ENCODE data around the gene INO80.

Gene INO80

DNA sequence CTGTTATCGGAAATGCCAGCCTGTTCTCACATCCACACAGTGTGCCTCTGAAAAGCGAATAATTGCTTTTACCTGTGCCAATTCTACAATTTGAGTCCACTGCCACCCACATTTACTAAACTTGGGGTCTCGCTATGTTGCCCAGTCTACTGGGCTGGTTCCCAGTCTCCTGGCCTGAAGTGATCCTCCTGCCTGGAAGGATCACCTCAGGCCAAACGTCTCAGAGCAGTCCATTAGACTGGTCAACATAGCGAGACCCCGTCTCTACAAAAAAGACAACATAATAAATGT, 827 bp upstream of the INO80 start:
- peak overlapping the region; percentile 96 for H3K27ac ChIP-seq (ENCODE audit: insufficient read depth, low read length, poor library complexity, severe bottlenecking)
- no peaks in the 10 kb centered on the region for H3K9me3 ChIP-seq (ENCODE audit: control insufficient read depth, low read length)
- DNase-seq, result no peak
- no peaks in the 10 kb centered on the region for H3K27me3 ChIP-seq (replicated peaks; ENCODE audit: control insufficient read depth, insufficient read depth, low read length, poor library complexity, severe bottlenecking)
- peak overlapping the region; percentile 91 for H3K4me3 ChIP-seq (ENCODE audit: insufficient read depth, low read depth, low read length, poor library complexity, severe bottlenecking)
- H3K36me3 ChIP-seq (ENCODE audit: control insufficient read depth, insufficient read depth, low read length), result no peaks in the 10 kb centered on the region
- H3K4me1 ChIP-seq (ENCODE audit: control insufficient read depth, insufficient read depth, low read length, poor library complexity, severe bottlenecking), result peaks cover 9% of the 10 kb centered on the region

- no peaks in the 10 kb centered on the region for H3K27me3 ChIP-seq (replicated peaks; ENCODE audit: control insufficient read depth, insufficient read depth, low read length, poor library complexity, severe bottlenecking)
- DNase-seq, result peak; percentile 60 to 64 (median 61)
These were observed 396 bp downstream of the INO80 start for GRCh38 chr15:41115652-41116115.

DNA sequence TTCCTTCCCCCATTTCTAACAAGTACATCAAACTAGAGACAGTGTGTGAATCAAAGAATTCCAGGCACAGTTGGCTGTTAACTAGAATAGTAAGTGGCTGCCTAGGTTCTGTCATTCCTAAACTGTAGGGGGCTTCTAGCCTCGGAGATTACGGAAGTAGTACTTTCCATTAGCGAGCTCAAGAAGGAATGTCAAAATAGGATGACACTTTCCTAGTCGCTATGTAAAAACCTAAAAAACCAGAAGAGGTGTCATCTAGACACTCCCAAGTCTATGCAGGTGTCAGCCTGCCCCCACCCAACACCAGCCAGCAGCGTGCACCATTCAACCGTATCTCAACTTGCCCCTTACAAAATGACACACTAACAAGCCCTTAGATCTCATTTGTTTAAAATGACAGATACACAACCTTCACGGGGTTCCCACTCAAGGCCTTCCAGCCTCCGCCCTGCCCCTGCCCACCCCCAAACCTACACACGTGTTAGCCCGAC, 874 bp downstream of the INO80 start:
- Histone ChIP-seq H3K9me3 (ENCODE audit: control insufficient read depth, low read length) (no peaks in the 10 kb centered on the region), H3K27ac (ENCODE audit: insufficient read depth, low read length, poor library complexity, severe bottlenecking) (peak overlapping the region; percentile 96), H3K27me3 (replicated peaks; ENCODE audit: control insufficient read depth, insufficient read depth, low read length, poor library complexity, severe bottlenecking) (no peaks in the 10 kb centered on the region), H3K36me3 (ENCODE audit: control insufficient read depth, insufficient read depth, low read length) (no peaks in the 10 kb centered on the region), H3K4me1 (ENCODE audit: control insufficient read depth, insufficient read depth, low read length, poor library complexity, severe bottlenecking) (peaks cover 9% of the 10 kb centered on the region), H3K4me3 (ENCODE audit: insufficient read depth, low read depth, low read length, poor library complexity, severe bottlenecking) (peak overlapping the region; percentile 91)
- DNase-seq, result no peak

More at GRCh38 chr15:41115652-41116115, 396 bp downstream of the INO80 start:
- H3K4me3 ChIP-seq (ENCODE audit: insufficient read depth, low read depth, low read length, poor library complexity, severe bottlenecking), result peak overlapping the region; percentile 91
- H3K27ac ChIP-seq (ENCODE audit: insufficient read depth, low read length, poor library complexity, severe bottlenecking), result peak overlapping the region; percentile 96
- H3K9me3 ChIP-seq (ENCODE audit: control insufficient read depth, low read length), result no peaks in the 10 kb centered on the region
- peaks cover 9% of the 10 kb centered on the region for H3K4me1 ChIP-seq (ENCODE audit: control insufficient read depth, insufficient read depth, low read length, poor library complexity, severe bottlenecking)
- no peaks in the 10 kb centered on the region for H3K36me3 ChIP-seq (ENCODE audit: control insufficient read depth, insufficient read depth, low read length)

- H3K4me1 ChIP-seq (ENCODE audit: control insufficient read depth, insufficient read depth, low read length, poor library complexity, severe bottlenecking), result no peaks in the 10 kb centered on the region
- DNase-seq, result no peak
- no peak overlapping the region for H3K4me3 ChIP-seq (ENCODE audit: insufficient read depth, low read depth, low read length, poor library complexity, severe bottlenecking)
- H3K36me3 ChIP-seq (ENCODE audit: control insufficient read depth, insufficient read depth, low read length), result no peaks in the 10 kb centered on the region
- H3K27ac ChIP-seq (ENCODE audit: insufficient read depth, low read length, poor library complexity, severe bottlenecking), result no peak overlapping the region
- H3K9me3 ChIP-seq (ENCODE audit: control insufficient read depth, low read length), result no peaks in the 10 kb centered on the region
- H3K27me3 ChIP-seq (replicated peaks; ENCODE audit: control insufficient read depth, insufficient read depth, low read length, poor library complexity, severe bottlenecking), result no peaks in the 10 kb centered on the region
These were observed 9.1 kb downstream of the INO80 start for GRCh38 chr15:41106947-41107346.

- no peak for DNase-seq
- Histone ChIP-seq H3K4me3 (ENCODE audit: insufficient read depth, low read depth, low read length, poor library complexity, severe bottlenecking) (no peak overlapping the region), H3K27me3 (replicated peaks; ENCODE audit: control insufficient read depth, insufficient read depth, low read length, poor library complexity, severe bottlenecking) (no peaks in the 10 kb centered on the region), H3K4me1 (ENCODE audit: control insufficient read depth, insufficient read depth, low read length, poor library complexity, severe bottlenecking) (no peaks in the 10 kb centered on the region), H3K9me3 (ENCODE audit: control insufficient read depth, low read length) (no peaks in the 10 kb centered on the region), H3K27ac (ENCODE audit: insufficient read depth, low read length, poor library complexity, severe bottlenecking) (no peak overlapping the region), H3K36me3 (ENCODE audit: control insufficient read depth, insufficient read depth, low read length) (no peaks in the 10 kb centered on the region)
These were observed 10.4 kb downstream of the INO80 start for GRCh38 chr15:41105348-41106334.

DNA sequence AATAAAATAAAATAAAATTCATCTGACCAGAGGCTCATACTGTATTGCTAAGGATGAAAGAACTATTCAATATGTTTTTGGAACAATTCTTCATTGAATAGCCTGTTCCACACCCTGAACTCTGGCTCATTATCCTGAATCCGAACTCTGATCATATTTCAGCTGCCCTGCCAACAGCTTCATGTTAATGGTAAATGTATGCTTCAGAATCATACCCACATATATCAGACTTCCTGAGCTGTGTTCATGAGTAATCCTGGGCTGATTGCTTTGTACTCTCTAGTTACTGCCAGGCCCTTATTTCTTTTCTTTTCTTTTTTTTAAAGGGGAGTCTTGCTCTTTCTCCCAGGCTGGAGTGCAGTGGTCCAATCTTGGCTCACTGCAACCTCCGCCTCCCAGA, 11.8 kb downstream of the INO80 start:
- Histone ChIP-seq H3K27me3 (replicated peaks; ENCODE audit: control insufficient read depth, insufficient read depth, low read length, poor library complexity, severe bottlenecking) (no peaks in the 10 kb centered on the region), H3K9me3 (ENCODE audit: control insufficient read depth, low read length) (no peaks in the 10 kb centered on the region), H3K4me1 (ENCODE audit: control insufficient read depth, insufficient read depth, low read length, poor library complexity, severe bottlenecking) (no peaks in the 10 kb centered on the region), H3K27ac (ENCODE audit: insufficient read depth, low read length, poor library complexity, severe bottlenecking) (no peak overlapping the region), H3K36me3 (ENCODE audit: control insufficient read depth, insufficient read depth, low read length) (no peaks in the 10 kb centered on the region), H3K4me3 (ENCODE audit: insufficient read depth, low read depth, low read length, poor library complexity, severe bottlenecking) (no peak overlapping the region)
- DNase-seq, result no peak

GRCh38 chr15:41102854-41103253, 13.2 kb downstream of the INO80 start:
- no peaks in the 10 kb centered on the region for H3K9me3 ChIP-seq (ENCODE audit: control insufficient read depth, low read length)
- no peaks in the 10 kb centered on the region for H3K36me3 ChIP-seq (ENCODE audit: control insufficient read depth, insufficient read depth, low read length)
- no peak overlapping the region for H3K4me3 ChIP-seq (ENCODE audit: insufficient read depth, low read depth, low read length, poor library complexity, severe bottlenecking)
- no peak overlapping the region for H3K27ac ChIP-seq (ENCODE audit: insufficient read depth, low read length, poor library complexity, severe bottlenecking)
- DNase-seq, result no peak
- H3K4me1 ChIP-seq (ENCODE audit: control insufficient read depth, insufficient read depth, low read length, poor library complexity, severe bottlenecking), result no peaks in the 10 kb centered on the region
- H3K27me3 ChIP-seq (replicated peaks; ENCODE audit: control insufficient read depth, insufficient read depth, low read length, poor library complexity, severe bottlenecking), result no peaks in the 10 kb centered on the region

GRCh38 chr15:41096178-41096577, 19.9 kb downstream of the INO80 start:
- DNase-seq, result no peak
- H3K36me3 ChIP-seq (ENCODE audit: control insufficient read depth, insufficient read depth, low read length), result peaks cover 31% of the 10 kb centered on the region
- no peaks in the 10 kb centered on the region for H3K27me3 ChIP-seq (replicated peaks; ENCODE audit: control insufficient read depth, insufficient read depth, low read length, poor library complexity, severe bottlenecking)
- no peaks in the 10 kb centered on the region for H3K4me1 ChIP-seq (ENCODE audit: control insufficient read depth, insufficient read depth, low read length, poor library complexity, severe bottlenecking)
- no peak overlapping the region for H3K4me3 ChIP-seq (ENCODE audit: insufficient read depth, low read depth, low read length, poor library complexity, severe bottlenecking)
- H3K27ac ChIP-seq (ENCODE audit: insufficient read depth, low read length, poor library complexity, severe bottlenecking), result no peak overlapping the region
- H3K9me3 ChIP-seq (ENCODE audit: control insufficient read depth, low read length), result no peaks in the 10 kb centered on the region

DNA sequence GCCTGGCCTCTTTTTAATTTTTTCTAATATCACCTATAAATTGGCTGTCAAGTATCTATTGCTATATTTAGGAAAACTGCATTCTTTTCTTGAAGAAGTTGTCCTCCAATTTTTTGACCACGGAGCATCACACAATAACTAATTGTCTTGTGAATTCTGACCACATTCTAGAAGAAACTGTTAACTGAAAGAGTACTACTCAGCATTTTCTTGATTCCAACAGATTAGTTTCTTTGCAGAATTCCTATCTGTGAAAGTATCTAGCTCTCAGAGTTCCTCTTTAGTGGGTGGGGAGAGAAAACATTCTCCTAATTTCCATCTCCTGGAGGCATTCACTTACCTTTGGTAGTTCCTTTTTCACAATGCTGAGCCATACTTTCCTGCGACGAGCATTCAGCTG, 31.1 kb downstream of the INO80 start:
- Histone ChIP-seq H3K4me3 (ENCODE audit: insufficient read depth, low read depth, low read length, poor library complexity, severe bottlenecking) (no peak overlapping the region), H3K27me3 (replicated peaks; ENCODE audit: control insufficient read depth, insufficient read depth, low read length, poor library complexity, severe bottlenecking) (no peaks in the 10 kb centered on the region), H3K36me3 (ENCODE audit: control insufficient read depth, insufficient read depth, low read length) (peaks cover 67% of the 10 kb centered on the region), H3K27ac (ENCODE audit: insufficient read depth, low read length, poor library complexity, severe bottlenecking) (no peak overlapping the region), H3K9me3 (ENCODE audit: control insufficient read depth, low read length) (no peaks in the 10 kb centered on the region), H3K4me1 (ENCODE audit: control insufficient read depth, insufficient read depth, low read length, poor library complexity, severe bottlenecking) (no peaks in the 10 kb centered on the region)
- no peak for DNase-seq

DNA sequence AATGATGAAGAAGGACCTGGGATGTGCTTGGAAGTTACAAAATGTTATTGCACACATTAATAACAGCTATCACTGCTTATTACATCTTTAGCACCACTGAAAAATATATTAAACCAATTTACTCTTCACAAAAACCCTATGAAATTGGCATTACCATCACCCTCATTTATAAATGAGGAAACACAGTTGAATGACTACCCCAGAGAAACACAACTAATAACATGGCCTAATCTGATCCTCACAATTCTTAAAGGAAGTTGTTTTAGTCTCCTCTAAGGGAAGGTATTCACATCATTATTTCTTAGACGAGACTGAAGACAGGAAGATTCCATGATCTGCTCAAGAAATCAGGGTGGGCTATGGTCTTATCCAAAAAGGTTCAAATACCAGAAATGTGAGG, 35.9 kb downstream of the INO80 start:
- no peak overlapping the region for H3K27ac ChIP-seq (ENCODE audit: insufficient read depth, low read length, poor library complexity, severe bottlenecking)
- no peaks in the 10 kb centered on the region for H3K27me3 ChIP-seq (replicated peaks; ENCODE audit: control insufficient read depth, insufficient read depth, low read length, poor library complexity, severe bottlenecking)
- no peak for DNase-seq
- no peaks in the 10 kb centered on the region for H3K9me3 ChIP-seq (ENCODE audit: control insufficient read depth, low read length)
- no peaks in the 10 kb centered on the region for H3K4me1 ChIP-seq (ENCODE audit: control insufficient read depth, insufficient read depth, low read length, poor library complexity, severe bottlenecking)
- H3K36me3 ChIP-seq (ENCODE audit: control insufficient read depth, insufficient read depth, low read length), result peaks cover 74% of the 10 kb centered on the region
- no peak overlapping the region for H3K4me3 ChIP-seq (ENCODE audit: insufficient read depth, low read depth, low read length, poor library complexity, severe bottlenecking)

All from effector memory CD4-positive, alpha-beta T cell (primary cell).